ENCODE data around the gene DNAH6. TPM values are rescaled to one million over a fixed set of nuclear protein-coding genes. Genes with fewer than 3 reads are reported as not detected.

Gene DNAH6
- total and polyA plus RNA-seq, 10 of the 15 experiments (the other 5 are each of a cell fraction or from before 2014, with no cell fraction given), result 0.07 to 1.0 (median 0.29) TPM

GRCh38 chr2:84690225-84690624 is 173.9 kb downstream of the DNAH6 start:
- Histone ChIP-seq H3K4me2 (ENCODE audit: control insufficient read depth, insufficient read depth) (no peak overlapping the region), H4K20me1 (ENCODE audit: control insufficient read depth, insufficient read depth) (no peaks in the 10 kb centered on the region), H3K79me2 (ENCODE audit: control insufficient read depth, insufficient read depth, low read length) (no peaks in the 10 kb centered on the region), H3K27ac (ENCODE audit: control insufficient read depth, insufficient read depth) (no peak overlapping the region), H3K9me3 (replicated peaks; ENCODE audit: control insufficient read depth, insufficient read depth, low read length) (no peaks in the 10 kb centered on the region), H3K4me3 (no peak overlapping the region), H3K27me3 (replicated peaks in 1 of 2; ENCODE audit: control insufficient read depth in 2 of 2, insufficient read depth in 2 of 2, low read length in 1 of 2) (peaks cover 0 to 3% of the 10 kb centered on the region in 2 experiments; a peak in 2 of 4 replicates), H3K9ac (ENCODE audit: control insufficient read depth, insufficient read depth, low read length) (no peak overlapping the region), H2AFZ (ENCODE audit: control insufficient read depth, low read depth, low read length) (no peak overlapping the region), H3K4me1 (ENCODE audit: control insufficient read depth, insufficient read depth, low read length) (no peaks in the 10 kb centered on the region), H3K36me3 (ENCODE audit: control insufficient read depth in 2 of 2, insufficient read depth in 2 of 2, low read length in 1 of 2) (no peaks in the 10 kb centered on the region)
- DNase-seq (ENCODE audit: low read depth, low spot score) (no peak), ATAC-seq (no peak), FAIRE-seq (no peak)
- ChIA-PET RAD21 (ENCODE audit: unreplicated experiment) (no interaction called here), POLR2A (interaction anchor here (0.6 kb wide), 1 partner anchor 1001 kb away, joined by 3 read pairs; no protein-coding TSS in a partner anchor), CTCF (interaction anchor here (0.9 kb wide), 1 partner anchor 235 kb away, joined by 3 read pairs; no protein-coding TSS in a partner anchor), SMC1A (ENCODE audit: uncharacterized antibody, unreplicated experiment) (no interaction called here)
- intact Hi-C loops (cut with micrococcal nuclease; ENCODE audit: unreplicated experiment) (no loop called here), in situ Hi-C loops (cut with MboI) (no loop called here)
- 10% methylated on average over 3 of the region's 3 CpGs for WGBS (ENCODE audit: insufficient coverage, insufficient replicate concordance, low lambda C conversion rate, missing lambda C conversion rate)
- no TSS peak for BruUV-seq (replicated peaks)
- TF ChIP-seq, protein P1, sequence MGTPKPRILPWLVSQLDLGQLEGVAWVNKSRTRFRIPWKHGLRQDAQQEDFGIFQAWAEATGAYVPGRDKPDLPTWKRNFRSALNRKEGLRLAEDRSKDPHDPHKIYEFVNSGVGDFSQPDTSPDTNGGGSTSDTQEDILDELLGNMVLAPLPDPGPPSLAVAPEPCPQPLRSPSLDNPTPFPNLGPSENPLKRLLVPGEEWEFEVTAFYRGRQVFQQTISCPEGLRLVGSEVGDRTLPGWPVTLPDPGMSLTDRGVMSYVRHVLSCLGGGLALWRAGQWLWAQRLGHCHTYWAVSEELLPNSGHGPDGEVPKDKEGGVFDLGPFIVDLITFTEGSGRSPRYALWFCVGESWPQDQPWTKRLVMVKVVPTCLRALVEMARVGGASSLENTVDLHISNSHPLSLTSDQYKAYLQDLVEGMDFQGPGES (IDR thresholded peaks at IDR 0.05), result no peak
- no peak for TF ChIP-seq NFXL1 (IDR thresholded peaks at IDR 0.05; ENCODE audit: borderline replicate concordance)
- TF ChIP-seq EP300 (IDR thresholded peaks at IDR 0.05; ENCODE audit: borderline replicate concordance in 1 of 2, control insufficient read depth in 1 of 2, low read depth in 2 of 2, low read length in 2 of 2), result no peak
- TF ChIP-seq ZNF274 (IDR thresholded peaks at IDR 0.05; ENCODE audit: insufficient read depth, insufficient read length), result no peak
- TF ChIP-seq, protein P2, sequence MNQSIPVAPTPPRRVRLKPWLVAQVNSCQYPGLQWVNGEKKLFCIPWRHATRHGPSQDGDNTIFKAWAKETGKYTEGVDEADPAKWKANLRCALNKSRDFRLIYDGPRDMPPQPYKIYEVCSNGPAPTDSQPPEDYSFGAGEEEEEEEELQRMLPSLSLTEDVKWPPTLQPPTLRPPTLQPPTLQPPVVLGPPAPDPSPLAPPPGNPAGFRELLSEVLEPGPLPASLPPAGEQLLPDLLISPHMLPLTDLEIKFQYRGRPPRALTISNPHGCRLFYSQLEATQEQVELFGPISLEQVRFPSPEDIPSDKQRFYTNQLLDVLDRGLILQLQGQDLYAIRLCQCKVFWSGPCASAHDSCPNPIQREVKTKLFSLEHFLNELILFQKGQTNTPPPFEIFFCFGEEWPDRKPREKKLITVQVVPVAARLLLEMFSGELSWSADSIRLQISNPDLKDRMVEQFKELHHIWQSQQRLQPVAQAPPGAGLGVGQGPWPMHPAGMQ (IDR thresholded peaks at IDR 0.05; ENCODE audit: borderline replicate concordance), result no peak
- no peak for TF ChIP-seq CHD1 (IDR thresholded peaks at IDR 0.05; ENCODE audit: low read depth, low read length)
- no peak for TF ChIP-seq ZNF384 (IDR thresholded peaks at IDR 0.05; ENCODE audit: borderline replicate concordance, low read depth, low read length)
- TF ChIP-seq KAT2A (conservative IDR thresholded peaks at IDR 0.05; ENCODE audit: control insufficient read depth, low read depth, low read length), result no peak
- no peak for TF ChIP-seq BMI1 (IDR thresholded peaks at IDR 0.05; ENCODE audit: borderline replicate concordance)
- TF ChIP-seq GABPA (IDR thresholded peaks at IDR 0.05; ENCODE audit: low read depth), result no peak
- TF ChIP-seq NBN (IDR thresholded peaks at IDR 0.05), result no peak
- TF ChIP-seq, protein P3, sequence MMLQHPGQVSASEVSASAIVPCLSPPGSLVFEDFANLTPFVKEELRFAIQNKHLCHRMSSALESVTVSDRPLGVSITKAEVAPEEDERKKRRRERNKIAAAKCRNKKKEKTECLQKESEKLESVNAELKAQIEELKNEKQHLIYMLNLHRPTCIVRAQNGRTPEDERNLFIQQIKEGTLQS (IDR thresholded peaks at IDR 0.05; ENCODE audit: borderline replicate concordance, extremely low read depth, low read depth, low read length), result no peak
- TF ChIP-seq, protein P4, sequence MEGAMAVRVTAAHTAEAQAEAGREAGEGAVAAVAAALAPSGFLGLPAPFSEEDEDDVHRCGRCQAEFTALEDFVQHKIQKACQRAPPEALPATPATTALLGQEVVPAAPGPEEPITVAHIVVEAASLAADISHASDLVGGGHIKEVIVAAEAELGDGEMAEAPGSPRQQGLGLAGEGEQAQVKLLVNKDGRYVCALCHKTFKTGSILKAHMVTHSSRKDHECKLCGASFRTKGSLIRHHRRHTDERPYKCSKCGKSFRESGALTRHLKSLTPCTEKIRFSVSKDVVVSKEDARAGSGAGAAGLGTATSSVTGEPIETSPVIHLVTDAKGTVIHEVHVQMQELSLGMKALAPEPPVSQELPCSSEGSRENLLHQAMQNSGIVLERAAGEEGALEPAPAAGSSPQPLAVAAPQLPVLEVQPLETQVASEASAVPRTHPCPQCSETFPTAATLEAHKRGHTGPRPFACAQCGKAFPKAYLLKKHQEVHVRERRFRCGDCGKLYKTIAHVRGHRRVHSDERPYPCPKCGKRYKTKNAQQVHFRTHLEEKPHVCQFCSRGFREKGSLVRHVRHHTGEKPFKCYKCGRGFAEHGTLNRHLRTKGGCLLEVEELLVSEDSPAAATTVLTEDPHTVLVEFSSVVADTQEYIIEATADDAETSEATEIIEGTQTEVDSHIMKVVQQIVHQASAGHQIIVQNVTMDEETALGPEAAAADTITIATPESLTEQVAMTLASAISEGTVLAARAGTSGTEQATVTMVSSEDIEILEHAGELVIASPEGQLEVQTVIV (IDR thresholded peaks at IDR 0.05; ENCODE audit: borderline replicate concordance, partially characterized antibody), result no peak
- TF ChIP-seq SMAD1 (IDR thresholded peaks at IDR 0.05; ENCODE audit: low read depth, partially characterized antibody), result no peak
- TF ChIP-seq FOXK2 (IDR thresholded peaks at IDR 0.05), result no peak
- TF ChIP-seq BRCA1 (IDR thresholded peaks at IDR 0.05; ENCODE audit: low read depth, low read length), result no peak
- no peak for TF ChIP-seq NFIC (IDR thresholded peaks at IDR 0.05; ENCODE audit: low read depth, low read length)
- TF ChIP-seq, protein P5, sequence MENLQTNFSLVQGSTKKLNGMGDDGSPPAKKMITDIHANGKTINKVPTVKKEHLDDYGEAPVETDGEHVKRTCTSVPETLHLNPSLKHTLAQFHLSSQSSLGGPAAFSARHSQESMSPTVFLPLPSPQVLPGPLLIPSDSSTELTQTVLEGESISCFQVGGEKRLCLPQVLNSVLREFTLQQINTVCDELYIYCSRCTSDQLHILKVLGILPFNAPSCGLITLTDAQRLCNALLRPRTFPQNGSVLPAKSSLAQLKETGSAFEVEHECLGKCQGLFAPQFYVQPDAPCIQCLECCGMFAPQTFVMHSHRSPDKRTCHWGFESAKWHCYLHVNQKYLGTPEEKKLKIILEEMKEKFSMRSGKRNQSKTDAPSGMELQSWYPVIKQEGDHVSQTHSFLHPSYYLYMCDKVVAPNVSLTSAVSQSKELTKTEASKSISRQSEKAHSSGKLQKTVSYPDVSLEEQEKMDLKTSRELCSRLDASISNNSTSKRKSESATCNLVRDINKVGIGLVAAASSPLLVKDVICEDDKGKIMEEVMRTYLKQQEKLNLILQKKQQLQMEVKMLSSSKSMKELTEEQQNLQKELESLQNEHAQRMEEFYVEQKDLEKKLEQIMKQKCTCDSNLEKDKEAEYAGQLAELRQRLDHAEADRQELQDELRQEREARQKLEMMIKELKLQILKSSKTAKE (IDR thresholded peaks at IDR 0.05; ENCODE audit: low read depth, poor library complexity, severe bottlenecking), result no peak

All from GM12878 (cell line).